22Rv1 (cell line): ENCODE results near the gene SURF6.

Experiments used
- H3K27ac ChIP-seq: fragments of 450-650 bp; 2 replicates; pipeline ENCODE4 v1.5.1; 2017
- CTCF ChIP-seq: fragments of 450-650 bp; IDR thresholded peaks from 2 replicates; pipeline ENCODE4 v1.5.1; 2017; ENCODE audit warnings: mild to moderate bottlenecking
- ZFX ChIP-seq: fragments of 450-650 bp; IDR thresholded peaks from 2 replicates; pipeline ENCODE4 v1.6.1; 2017; ENCODE audit warnings: antibody characterized with exemption, borderline replicate concordance

The SURF6 gene

GRCh38 chr9:133335924-133336811, at the start of gene SURF6:
TSS of gene SURF6 (minus strand) at chr9:133336188. CDS start at chr9:133336132, 56 bp downstream.
- TF ChIP-seq ZFX (no peak), CTCF (no peak)
- H3K27ac ChIP-seq: peak within 1 kb of the TSS; percentile 85

GRCh38 chr9:133385452-133385851, 49.5 kb upstream of the SURF6 start:
- TF ChIP-seq CTCF: no peak
- no peak for TF ChIP-seq ZFX

GRCh38 chr9:133384736-133385321, 48.8 kb upstream of the SURF6 start:
- no peak for TF ChIP-seq CTCF
- TF ChIP-seq ZFX: no peak
- no peak overlapping the region for H3K27ac ChIP-seq

More at GRCh38 chr9:133385452-133385851, 49.5 kb upstream of the SURF6 start:
- H3K27ac ChIP-seq: no peak overlapping the region

GRCh38 chr9:133383438-133383837, 47.5 kb upstream of the SURF6 start:
- no peak overlapping the region for H3K27ac ChIP-seq
- no peak for TF ChIP-seq ZFX
- TF ChIP-seq CTCF: no peak

- TF ChIP-seq ZFX (no peak), CTCF (no peak)
- H3K27ac ChIP-seq: no peak overlapping the region
Measured at GRCh38 chr9:133382507-133383141, 46.6 kb upstream of the SURF6 start.

GRCh38 chr9:133380734-133381133, 44.7 kb upstream of the SURF6 start:
- TF ChIP-seq CTCF (no peak), ZFX (no peak)
- H3K27ac ChIP-seq: no peak overlapping the region
